Measurements from ENCODE around the gene KCNQ1OT1.

Gene KCNQ1OT1

DNA sequence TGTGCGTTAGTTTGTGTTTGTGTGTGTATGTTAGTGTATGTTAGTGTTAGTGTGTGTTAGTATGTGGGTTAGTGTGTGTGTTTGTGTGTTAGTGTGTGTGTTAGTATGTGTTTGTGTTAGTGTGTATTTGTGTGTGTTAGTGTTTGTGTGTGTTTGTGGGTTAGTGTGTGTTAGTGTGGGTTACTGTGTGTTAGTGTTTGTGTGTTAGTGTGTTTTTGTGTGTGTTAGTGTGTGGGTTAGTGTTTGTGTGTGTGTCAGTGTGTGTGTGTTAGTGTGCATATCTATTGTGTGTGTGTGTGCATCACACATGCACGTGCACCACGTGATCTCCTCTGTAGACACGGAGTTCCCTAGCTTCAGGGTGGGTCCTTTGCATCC, 115.4 kb downstream of the KCNQ1OT1 start:
- no peak overlapping the region for H3K27ac ChIP-seq (ENCODE audit: low read depth, low read length)
- H3K9ac ChIP-seq (ENCODE audit: low read length in 5 of 5): no peak overlapping the region
- no peaks in the 10 kb centered on the region for H3K9me3 ChIP-seq (ENCODE audit: control insufficient read depth in 5 of 5, low read length in 5 of 5)
- peaks cover 0 to 7% (median 2%) of the 10 kb centered on the region in 5 donors for H3K27me3 ChIP-seq (ENCODE audit: control insufficient read depth in 5 of 5, insufficient read depth in 4 of 5, low read length in 5 of 5)
- H3K4me1 ChIP-seq (ENCODE audit: control insufficient read depth in 5 of 5, insufficient read depth in 5 of 5, low read length in 5 of 5): peaks cover 0 to 37% (median 4%) of the 10 kb centered on the region in 5 donors
- no peak overlapping the region for H3K4me3 ChIP-seq (ENCODE audit: low read depth in 1 of 5, low read length in 5 of 5)
- H3K36me3 ChIP-seq (ENCODE audit: control insufficient read depth in 5 of 5, insufficient read depth in 5 of 5, low read length in 5 of 5): peaks cover 0 to 19% (median 0%) of the 10 kb centered on the region in 5 donors

DNA sequence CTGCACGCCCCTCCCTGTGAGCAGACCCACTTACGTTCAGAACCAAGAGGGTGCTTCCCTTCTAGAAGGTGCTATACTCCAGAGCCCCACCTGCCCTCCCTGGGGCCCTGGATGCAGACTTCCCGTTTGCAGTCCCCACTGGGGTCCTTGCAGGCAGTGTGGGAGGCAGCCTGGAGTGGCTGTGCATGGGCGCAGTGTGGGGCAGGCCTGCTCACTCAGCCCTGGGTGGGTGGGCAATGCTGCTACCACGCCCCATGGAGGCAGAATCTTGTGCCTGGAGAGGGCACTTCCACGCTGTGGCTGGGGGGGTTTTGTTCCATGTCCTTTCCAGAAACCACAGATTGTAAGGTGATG, 116.2 kb downstream of the KCNQ1OT1 start:
- H3K9me3 ChIP-seq (ENCODE audit: control insufficient read depth in 5 of 5, low read length in 5 of 5): no peaks in the 10 kb centered on the region
- peaks cover 0 to 36% (median 0%) of the 10 kb centered on the region in 5 donors for H3K4me1 ChIP-seq (ENCODE audit: control insufficient read depth in 5 of 5, insufficient read depth in 5 of 5, low read length in 5 of 5)
- no peak overlapping the region for H3K9ac ChIP-seq (ENCODE audit: low read length in 5 of 5)
- no peak overlapping the region for H3K4me3 ChIP-seq (ENCODE audit: low read depth in 1 of 5, low read length in 5 of 5)
- no peak overlapping the region for H3K27ac ChIP-seq (ENCODE audit: low read depth, low read length)
- peaks cover 0 to 12% (median 0%) of the 10 kb centered on the region in 5 donors for H3K36me3 ChIP-seq (ENCODE audit: control insufficient read depth in 5 of 5, insufficient read depth in 5 of 5, low read length in 5 of 5)
- H3K27me3 ChIP-seq (ENCODE audit: control insufficient read depth in 5 of 5, insufficient read depth in 4 of 5, low read length in 5 of 5): peaks cover 0 to 7% (median 0%) of the 10 kb centered on the region in 5 donors

DNA sequence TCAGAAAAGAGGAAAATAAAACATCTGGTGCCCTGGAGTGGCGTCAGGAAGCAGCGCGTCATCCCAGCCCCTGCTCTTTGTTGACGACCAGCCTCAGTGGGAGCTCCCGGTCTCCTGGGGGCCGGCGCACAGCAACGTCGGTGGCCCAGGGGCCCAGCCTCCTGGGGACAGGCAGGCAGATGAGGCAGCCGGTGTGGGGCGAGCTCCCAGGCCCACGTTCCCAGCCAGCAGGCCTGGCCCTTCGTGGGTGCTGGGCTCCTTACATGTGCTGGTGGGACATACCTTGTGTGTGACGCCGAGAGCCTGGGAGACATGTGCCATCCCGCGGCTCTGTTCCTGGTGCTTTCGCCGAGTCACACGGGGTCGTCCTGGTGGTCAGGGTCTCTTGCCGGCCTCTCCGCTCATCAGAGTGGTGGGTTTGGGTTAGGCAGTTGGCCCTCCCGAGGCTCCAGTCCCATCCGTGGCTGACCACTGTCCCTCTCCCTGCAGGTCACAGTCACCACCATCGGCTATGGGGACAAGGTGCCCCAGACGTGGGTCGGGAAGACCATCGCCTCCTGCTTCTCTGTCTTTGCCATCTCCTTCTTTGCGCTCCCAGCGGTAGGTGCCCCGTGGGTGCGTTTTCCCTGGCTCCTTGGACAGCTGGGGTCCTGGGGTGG, 116.7 kb downstream of the KCNQ1OT1 start:
- no peak overlapping the region for H3K27ac ChIP-seq (ENCODE audit: low read depth, low read length)

DNA sequence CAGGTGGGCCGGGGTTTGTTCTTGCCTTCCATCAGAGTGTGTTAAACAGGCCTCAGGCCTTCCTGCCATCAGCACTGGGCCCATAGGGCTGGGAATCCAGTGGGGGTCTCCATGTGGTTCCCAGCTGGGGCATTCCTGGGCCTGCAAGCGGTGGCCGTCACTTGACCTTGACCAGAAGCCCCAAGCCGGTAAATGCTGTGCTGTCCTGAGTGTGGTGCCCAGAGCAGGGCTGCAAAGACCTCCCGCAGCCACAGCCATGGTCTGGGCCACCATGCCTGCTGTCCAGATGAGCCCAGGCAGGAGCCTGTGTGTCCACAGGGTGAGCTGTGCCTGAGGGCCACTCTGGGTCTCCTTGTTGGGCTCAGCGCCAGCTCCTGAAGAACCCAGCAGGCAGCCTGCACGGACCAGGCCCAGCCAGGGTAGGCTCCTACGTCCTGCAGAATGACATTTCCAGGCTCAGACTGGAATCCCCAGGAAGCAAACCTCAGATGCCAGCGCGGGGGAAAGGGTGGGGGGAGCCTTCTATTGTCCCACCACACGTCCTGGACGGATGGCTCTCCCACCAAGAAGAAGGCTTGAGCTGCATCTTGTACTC, 117.3 kb downstream of the KCNQ1OT1 start:
- Histone ChIP-seq H3K27me3 (ENCODE audit: control insufficient read depth in 5 of 5, insufficient read depth in 4 of 5, low read length in 5 of 5) (peaks cover 0 to 4% (median 0%) of the 10 kb centered on the region in 5 donors), H3K27ac (ENCODE audit: low read depth, low read length) (no peak overlapping the region), H3K4me1 (ENCODE audit: control insufficient read depth in 5 of 5, insufficient read depth in 5 of 5, low read length in 5 of 5) (peaks cover 0 to 31% (median 0%) of the 10 kb centered on the region in 5 donors), H3K4me3 (ENCODE audit: low read depth in 1 of 5, low read length in 5 of 5) (no peak overlapping the region), H3K36me3 (ENCODE audit: control insufficient read depth in 5 of 5, insufficient read depth in 5 of 5, low read length in 5 of 5) (peaks cover 0 to 10% (median 0%) of the 10 kb centered on the region in 5 donors), H3K9ac (ENCODE audit: low read length in 5 of 5) (no peak overlapping the region), H3K9me3 (ENCODE audit: control insufficient read depth in 5 of 5, low read length in 5 of 5) (no peaks in the 10 kb centered on the region)

More for the DNA sequence above, 116.7 kb downstream of the KCNQ1OT1 start:
- no peaks in the 10 kb centered on the region for H3K9me3 ChIP-seq (ENCODE audit: control insufficient read depth in 5 of 5, low read length in 5 of 5)
- peaks cover 0 to 5% (median 0%) of the 10 kb centered on the region in 5 donors for H3K27me3 ChIP-seq (ENCODE audit: control insufficient read depth in 5 of 5, insufficient read depth in 4 of 5, low read length in 5 of 5)
- H3K4me3 ChIP-seq (ENCODE audit: low read depth in 1 of 5, low read length in 5 of 5): no peak overlapping the region
- peaks cover 0 to 12% (median 0%) of the 10 kb centered on the region in 5 donors for H3K36me3 ChIP-seq (ENCODE audit: control insufficient read depth in 5 of 5, insufficient read depth in 5 of 5, low read length in 5 of 5)
- H3K9ac ChIP-seq (ENCODE audit: low read length in 5 of 5): no peak overlapping the region
- H3K4me1 ChIP-seq (ENCODE audit: control insufficient read depth in 5 of 5, insufficient read depth in 5 of 5, low read length in 5 of 5): peaks cover 0 to 31% (median 0%) of the 10 kb centered on the region in 5 donors

DNA sequence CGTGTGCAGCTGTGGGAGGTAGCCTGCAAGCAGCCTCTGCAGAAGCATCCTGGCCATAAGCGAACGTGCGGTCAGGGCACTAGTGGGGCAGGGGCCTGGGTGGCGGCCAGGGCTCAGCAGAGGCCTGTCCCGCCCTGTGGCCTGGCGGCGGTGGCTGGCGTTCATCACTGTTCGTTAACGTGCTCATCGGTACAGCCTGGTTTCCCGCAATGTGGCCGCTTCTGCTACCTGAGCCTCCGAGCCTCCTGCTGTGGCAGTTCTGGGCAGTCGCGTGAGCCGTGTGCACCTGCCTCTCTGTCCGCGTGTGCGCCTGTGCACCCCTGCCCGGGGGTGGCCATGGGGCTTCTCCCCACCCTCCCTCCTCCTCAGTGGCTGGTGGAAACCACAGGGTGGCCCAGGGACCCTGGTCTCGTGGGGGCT, 117.9 kb downstream of the KCNQ1OT1 start:
- no peak overlapping the region for H3K4me3 ChIP-seq (ENCODE audit: low read depth in 1 of 5, low read length in 5 of 5)
- H3K9ac ChIP-seq (ENCODE audit: low read length in 5 of 5): no peak overlapping the region
- peaks cover 0 to 31% (median 0%) of the 10 kb centered on the region in 5 donors for H3K4me1 ChIP-seq (ENCODE audit: control insufficient read depth in 5 of 5, insufficient read depth in 5 of 5, low read length in 5 of 5)
- peaks cover 0 to 2% (median 0%) of the 10 kb centered on the region in 5 donors for H3K27me3 ChIP-seq (ENCODE audit: control insufficient read depth in 5 of 5, insufficient read depth in 4 of 5, low read length in 5 of 5)
- H3K27ac ChIP-seq (ENCODE audit: low read depth, low read length): no peak overlapping the region
- H3K9me3 ChIP-seq (ENCODE audit: control insufficient read depth in 5 of 5, low read length in 5 of 5): no peaks in the 10 kb centered on the region
- H3K36me3 ChIP-seq (ENCODE audit: control insufficient read depth in 5 of 5, insufficient read depth in 5 of 5, low read length in 5 of 5): peaks cover 0 to 8% (median 0%) of the 10 kb centered on the region in 5 donors

DNA sequence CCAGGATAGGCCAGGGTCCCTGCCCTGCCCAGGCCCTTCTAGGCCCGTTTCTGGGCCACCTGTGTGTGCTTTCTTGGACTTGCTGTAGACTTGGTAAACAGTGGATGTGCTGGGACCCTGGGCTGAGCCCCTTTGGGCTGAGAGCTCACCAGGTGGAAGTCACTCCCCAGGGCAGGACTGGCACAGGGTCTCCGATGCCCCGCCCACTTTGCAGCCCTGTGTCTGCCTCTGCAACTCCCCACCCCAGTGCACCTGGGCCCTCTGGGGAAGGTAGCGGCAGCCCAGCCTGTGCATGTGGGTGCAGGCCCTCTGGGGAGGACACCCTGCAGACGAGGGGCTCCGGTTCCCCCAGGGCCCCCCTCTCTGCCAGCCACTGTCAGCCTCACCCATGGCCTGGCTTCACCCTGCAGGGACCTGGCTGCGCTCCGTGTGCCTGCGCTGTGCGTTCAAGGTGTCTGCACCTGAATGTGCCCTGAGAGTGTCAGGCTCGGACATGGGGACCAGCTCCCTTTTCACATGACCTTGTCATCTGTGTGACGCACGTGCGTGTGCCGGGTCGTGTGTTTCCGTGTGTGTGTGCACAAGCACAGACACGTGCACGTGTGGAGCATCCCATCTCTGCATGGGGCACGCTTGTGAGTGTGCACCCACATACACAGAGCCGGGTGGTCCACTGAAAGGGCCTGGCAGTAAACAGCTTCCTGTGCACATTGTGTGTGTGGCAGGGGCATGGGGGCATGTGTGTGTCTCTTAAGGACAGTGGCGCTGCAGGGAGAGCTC, 118.5 kb downstream of the KCNQ1OT1 start:
- Histone ChIP-seq H3K9ac (ENCODE audit: low read length in 5 of 5) (no peak overlapping the region), H3K4me3 (ENCODE audit: low read depth in 1 of 5, low read length in 5 of 5) (no peak overlapping the region), H3K27me3 (ENCODE audit: control insufficient read depth in 5 of 5, insufficient read depth in 4 of 5, low read length in 5 of 5) (peaks cover 0 to under 1% (median 0%) of the 10 kb centered on the region in 5 donors), H3K4me1 (ENCODE audit: control insufficient read depth in 5 of 5, insufficient read depth in 5 of 5, low read length in 5 of 5) (peaks cover 0 to 31% (median 0%) of the 10 kb centered on the region in 5 donors), H3K27ac (ENCODE audit: low read depth, low read length) (no peak overlapping the region), H3K36me3 (ENCODE audit: control insufficient read depth in 5 of 5, insufficient read depth in 5 of 5, low read length in 5 of 5) (peaks cover 0 to 8% (median 0%) of the 10 kb centered on the region in 5 donors), H3K9me3 (ENCODE audit: control insufficient read depth in 5 of 5, low read length in 5 of 5) (no peaks in the 10 kb centered on the region)

DNA sequence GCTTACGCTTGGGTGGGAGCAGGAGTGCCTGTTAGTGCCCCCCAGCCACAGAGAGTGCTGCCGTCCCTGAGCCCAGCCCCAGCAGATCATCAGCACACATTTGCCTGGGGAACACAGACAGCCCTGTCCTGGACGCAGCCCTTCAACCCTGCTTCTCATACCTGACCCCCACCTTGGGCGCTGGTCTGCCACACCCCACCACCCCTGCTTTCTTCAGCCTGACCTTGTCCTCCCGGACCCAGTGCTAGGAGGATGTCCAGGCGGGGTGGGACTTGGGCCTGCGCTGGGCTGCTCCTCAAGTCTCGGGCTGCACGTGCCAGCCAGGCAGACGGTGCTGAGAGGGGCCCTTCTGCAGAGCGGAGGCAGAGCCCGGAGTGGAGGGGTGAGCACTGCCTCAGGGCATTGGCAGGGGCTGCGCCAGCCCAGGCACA, 119.2 kb downstream of the KCNQ1OT1 start:
- Histone ChIP-seq H3K4me3 (ENCODE audit: low read depth in 1 of 5, low read length in 5 of 5) (no peak overlapping the region), H3K9ac (ENCODE audit: low read length in 5 of 5) (no peak overlapping the region), H3K27me3 (ENCODE audit: control insufficient read depth in 5 of 5, insufficient read depth in 4 of 5, low read length in 5 of 5) (no peaks in the 10 kb centered on the region), H3K9me3 (ENCODE audit: control insufficient read depth in 5 of 5, low read length in 5 of 5) (no peaks in the 10 kb centered on the region), H3K36me3 (ENCODE audit: control insufficient read depth in 5 of 5, insufficient read depth in 5 of 5, low read length in 5 of 5) (peaks cover 0 to 7% (median 0%) of the 10 kb centered on the region in 5 donors), H3K27ac (ENCODE audit: low read depth, low read length) (no peak overlapping the region), H3K4me1 (ENCODE audit: control insufficient read depth in 5 of 5, insufficient read depth in 5 of 5, low read length in 5 of 5) (peaks cover 0 to 31% (median 0%) of the 10 kb centered on the region in 5 donors)

DNA sequence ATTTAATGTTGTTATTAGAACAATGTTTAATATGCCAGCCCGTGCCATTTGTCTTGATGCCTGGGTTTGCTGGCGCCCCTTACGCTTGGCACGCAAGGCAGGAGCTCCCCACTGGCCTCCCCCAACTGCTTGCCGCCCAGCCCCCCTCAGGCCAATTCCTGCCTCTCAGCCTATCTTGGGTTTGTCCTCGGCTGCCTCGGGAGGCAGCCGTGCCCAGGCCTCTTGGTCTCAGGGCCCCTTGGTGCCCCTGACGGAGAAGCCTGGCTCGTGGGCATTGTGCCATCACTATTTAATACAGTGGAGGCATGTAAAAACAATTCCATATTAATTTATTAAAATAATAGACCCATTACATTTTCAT, 119.8 kb downstream of the KCNQ1OT1 start:
- no peaks in the 10 kb centered on the region for H3K9me3 ChIP-seq (ENCODE audit: control insufficient read depth in 5 of 5, low read length in 5 of 5)
- H3K27me3 ChIP-seq (ENCODE audit: control insufficient read depth in 5 of 5, insufficient read depth in 4 of 5, low read length in 5 of 5): no peaks in the 10 kb centered on the region
- H3K4me1 ChIP-seq (ENCODE audit: control insufficient read depth in 5 of 5, insufficient read depth in 5 of 5, low read length in 5 of 5): peaks cover 0 to 31% (median 0%) of the 10 kb centered on the region in 5 donors
- H3K27ac ChIP-seq (ENCODE audit: low read depth, low read length): no peak overlapping the region
- H3K9ac ChIP-seq (ENCODE audit: low read length in 5 of 5): no peak overlapping the region
- no peak overlapping the region for H3K4me3 ChIP-seq (ENCODE audit: low read depth in 1 of 5, low read length in 5 of 5)
- peaks cover 0 to 3% (median 0%) of the 10 kb centered on the region in 5 donors for H3K36me3 ChIP-seq (ENCODE audit: control insufficient read depth in 5 of 5, insufficient read depth in 5 of 5, low read length in 5 of 5)

DNA sequence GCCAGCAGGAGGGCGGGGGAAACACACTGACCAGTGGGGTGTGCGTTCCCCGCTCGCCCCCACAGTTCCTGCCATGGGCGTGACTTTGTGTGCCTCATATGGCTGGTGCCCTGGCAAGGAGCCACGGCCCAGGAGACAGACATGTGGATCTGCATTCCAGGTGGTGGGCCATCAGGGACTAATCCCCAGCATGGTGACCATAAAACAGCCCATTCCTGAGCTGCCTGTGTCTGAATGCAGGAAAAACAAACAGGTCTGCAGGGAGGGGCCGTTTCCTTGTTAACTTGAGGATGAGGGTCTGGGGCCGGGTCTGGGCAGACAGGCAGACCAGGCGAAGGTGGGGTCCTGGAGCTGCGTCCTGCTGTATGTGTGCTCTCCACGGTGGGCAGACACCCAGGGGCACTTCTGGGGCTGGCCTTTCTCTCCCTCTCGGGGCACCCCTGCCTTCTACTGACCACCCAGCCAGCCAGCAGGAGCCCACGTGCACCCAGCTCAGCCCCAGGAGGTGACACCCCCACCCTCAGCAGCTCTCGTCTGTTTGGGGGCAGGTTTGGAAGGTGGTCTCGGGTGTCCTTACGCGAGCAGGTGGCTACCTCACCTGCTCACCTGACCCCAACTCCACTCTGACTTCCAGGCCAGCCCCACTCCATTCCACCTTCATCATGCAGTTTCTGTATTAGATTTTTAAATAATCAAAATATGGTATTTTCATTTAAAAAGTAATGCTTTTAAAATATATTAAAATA, 120.3 kb downstream of the KCNQ1OT1 start:
- Histone ChIP-seq H3K9ac (ENCODE audit: low read length in 5 of 5) (no peak overlapping the region), H3K27ac (ENCODE audit: low read depth, low read length) (no peak overlapping the region)

More for the DNA sequence above, 120.3 kb downstream of the KCNQ1OT1 start:
- Histone ChIP-seq H3K27me3 (ENCODE audit: control insufficient read depth in 5 of 5, insufficient read depth in 4 of 5, low read length in 5 of 5) (no peaks in the 10 kb centered on the region), H3K36me3 (ENCODE audit: control insufficient read depth in 5 of 5, insufficient read depth in 5 of 5, low read length in 5 of 5) (peaks cover 0 to 2% (median 0%) of the 10 kb centered on the region in 5 donors), H3K4me3 (ENCODE audit: low read depth in 1 of 5, low read length in 5 of 5) (no peak overlapping the region), H3K4me1 (ENCODE audit: control insufficient read depth in 5 of 5, insufficient read depth in 5 of 5, low read length in 5 of 5) (peaks cover 0 to 31% (median 0%) of the 10 kb centered on the region in 5 donors), H3K9me3 (ENCODE audit: control insufficient read depth in 5 of 5, low read length in 5 of 5) (no peaks in the 10 kb centered on the region)

Measured in subcutaneous abdominal adipose tissue (tissue), 5 donors.